ENCODE data around the gene SKOR1.
A peak's percentile ranks its signal among the peaks of the same experiment; 100 is the strongest.

Gene SKOR1

DNA sequence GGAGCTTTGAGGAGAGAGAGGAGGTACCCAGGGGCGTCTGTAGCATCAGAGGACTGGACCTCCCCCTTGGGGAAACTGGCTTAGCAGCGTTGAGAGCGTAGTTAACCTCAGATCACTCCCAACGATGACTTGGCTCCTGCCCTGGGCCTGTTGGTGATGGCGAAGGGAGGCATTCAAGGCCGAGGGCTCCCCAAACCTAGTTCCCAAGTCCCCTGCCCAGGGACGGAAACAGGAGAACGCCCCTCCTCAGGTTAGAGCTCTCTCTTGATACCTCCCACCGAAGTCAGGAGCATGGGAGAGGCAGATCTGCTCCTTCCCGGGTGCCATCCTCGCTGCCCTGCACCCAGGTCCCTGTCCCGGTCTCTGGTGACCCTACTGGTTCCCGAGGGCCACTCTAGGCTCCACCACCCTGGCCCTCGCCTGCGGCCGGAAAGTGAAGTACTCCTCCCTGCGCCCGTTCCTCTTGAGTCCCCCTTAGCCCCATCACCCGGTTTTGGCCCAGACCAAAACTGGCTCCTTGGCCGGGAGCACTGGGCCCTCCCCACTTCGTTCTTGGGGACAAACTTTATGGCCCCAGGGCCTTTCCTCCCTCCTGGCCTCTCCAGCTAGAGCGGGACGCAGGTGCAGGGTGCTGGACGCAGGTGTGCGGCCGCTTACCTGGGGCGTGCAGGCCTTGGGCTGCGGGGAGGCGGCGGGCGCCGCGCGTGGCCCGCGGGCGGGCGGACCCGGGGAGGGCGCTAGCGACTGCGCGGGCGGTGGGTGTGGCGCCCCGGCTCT is 2.6 kb upstream of the SKOR1 start:
- no peak overlapping the region for H2AFZ ChIP-seq (ENCODE audit: low read length)
- no peaks in the 10 kb centered on the region for H3F3A ChIP-seq (ENCODE audit: insufficient read depth, low read length)
- H3K9me2 ChIP-seq (ENCODE audit: low read depth, low read length), result no peaks in the 10 kb centered on the region
- H3K27ac ChIP-seq (ENCODE audit: low read depth, low read length, poor library complexity, severe bottlenecking), result no peak overlapping the region
- no peaks in the 10 kb centered on the region for H3K9me3 ChIP-seq (ENCODE audit: low read length)
- TF ChIP-seq, protein P1, sequence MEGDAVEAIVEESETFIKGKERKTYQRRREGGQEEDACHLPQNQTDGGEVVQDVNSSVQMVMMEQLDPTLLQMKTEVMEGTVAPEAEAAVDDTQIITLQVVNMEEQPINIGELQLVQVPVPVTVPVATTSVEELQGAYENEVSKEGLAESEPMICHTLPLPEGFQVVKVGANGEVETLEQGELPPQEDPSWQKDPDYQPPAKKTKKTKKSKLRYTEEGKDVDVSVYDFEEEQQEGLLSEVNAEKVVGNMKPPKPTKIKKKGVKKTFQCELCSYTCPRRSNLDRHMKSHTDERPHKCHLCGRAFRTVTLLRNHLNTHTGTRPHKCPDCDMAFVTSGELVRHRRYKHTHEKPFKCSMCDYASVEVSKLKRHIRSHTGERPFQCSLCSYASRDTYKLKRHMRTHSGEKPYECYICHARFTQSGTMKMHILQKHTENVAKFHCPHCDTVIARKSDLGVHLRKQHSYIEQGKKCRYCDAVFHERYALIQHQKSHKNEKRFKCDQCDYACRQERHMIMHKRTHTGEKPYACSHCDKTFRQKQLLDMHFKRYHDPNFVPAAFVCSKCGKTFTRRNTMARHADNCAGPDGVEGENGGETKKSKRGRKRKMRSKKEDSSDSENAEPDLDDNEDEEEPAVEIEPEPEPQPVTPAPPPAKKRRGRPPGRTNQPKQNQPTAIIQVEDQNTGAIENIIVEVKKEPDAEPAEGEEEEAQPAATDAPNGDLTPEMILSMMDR (IDR thresholded peaks at IDR 0.05; ENCODE audit: low read length), result no peak
- TF ChIP-seq EZH2 (IDR thresholded peaks at IDR 0.05; ENCODE audit: borderline replicate concordance, low read length), result no peak
- H4K20me1 ChIP-seq (ENCODE audit: insufficient read depth, low read length), result no peaks in the 10 kb centered on the region
- no peaks in the 10 kb centered on the region for H3K27me3 ChIP-seq (ENCODE audit: insufficient read depth, low read length)
- H3K4me1 ChIP-seq (ENCODE audit: insufficient read depth, low read length, severe bottlenecking), result peaks cover 22% of the 10 kb centered on the region
- H3K36me3 ChIP-seq (ENCODE audit: insufficient read depth, low read length), result peaks cover 19% of the 10 kb centered on the region
- H3K4me3 ChIP-seq (ENCODE audit: low read depth, low read length, poor library complexity, severe bottlenecking), result peak overlapping the region; percentile 79
- H3K4me2 ChIP-seq (ENCODE audit: low read length), result peak overlapping the region; percentile 88
- H3K79me2 ChIP-seq (ENCODE audit: insufficient read depth, low read length), result 0 out of 2 replicates have a peak, but pooled peaks cover 3% of the 10 kb centered on the region
- peak overlapping the region; percentile 80; the same call in 1 of the 2 replicates for H3K9ac ChIP-seq (ENCODE audit: low read length)

DNA sequence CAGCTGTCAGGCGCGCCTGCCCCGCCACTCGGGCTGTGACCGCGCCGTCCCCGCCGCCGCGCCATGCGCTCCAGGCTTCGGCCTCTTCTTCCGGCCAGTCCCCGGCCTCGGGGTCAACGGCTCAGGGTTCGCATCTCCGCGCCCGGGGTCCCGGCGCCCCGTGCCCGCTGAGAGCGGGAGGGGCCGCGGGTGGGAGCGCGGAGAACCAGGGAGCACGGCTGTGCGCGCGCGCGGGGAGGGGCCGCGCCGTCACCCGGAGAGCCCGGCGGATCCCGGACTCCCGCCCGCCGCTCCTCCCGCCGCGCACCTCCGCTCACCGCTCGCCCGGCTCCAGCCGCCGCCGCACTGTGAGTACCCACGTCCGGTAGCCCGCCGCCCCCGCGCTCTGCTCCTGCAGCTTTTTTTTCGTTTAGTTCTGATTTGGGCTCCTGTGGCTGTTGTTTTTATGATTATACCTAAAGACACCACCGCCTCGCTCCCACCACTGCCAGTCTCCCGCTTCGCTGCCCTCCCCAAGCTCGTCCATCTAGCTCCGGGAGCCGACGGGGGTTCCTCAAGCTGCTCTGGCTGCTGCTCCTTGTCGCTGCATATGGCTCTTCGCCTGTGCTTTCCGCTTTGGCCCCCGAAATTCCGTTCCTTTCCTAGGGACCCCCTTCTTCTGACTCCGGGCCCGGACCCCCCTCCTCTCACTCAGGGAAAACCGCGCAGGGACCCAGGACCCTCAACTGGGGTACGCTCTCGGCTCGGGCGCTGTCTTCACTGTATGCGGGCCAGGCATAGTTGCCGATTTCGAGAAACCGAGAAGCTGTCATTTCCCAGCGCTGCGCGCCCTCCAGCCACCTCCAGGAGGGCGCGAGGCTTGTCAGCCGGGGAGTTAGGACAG is 1.8 kb upstream of the SKOR1 start:
- no peak for TF ChIP-seq EZH2 (IDR thresholded peaks at IDR 0.05; ENCODE audit: borderline replicate concordance, low read length)
- TF ChIP-seq, protein P1 (IDR thresholded peaks at IDR 0.05; ENCODE audit: low read length), result peak; percentile 24; the same call in 1 of the 2 replicates
- Histone ChIP-seq H3K27ac (ENCODE audit: low read depth, low read length, poor library complexity, severe bottlenecking) (peak overlapping the region; percentile 72), H3K9me3 (ENCODE audit: low read length) (no peaks in the 10 kb centered on the region), H3K4me3 (ENCODE audit: low read depth, low read length, poor library complexity, severe bottlenecking) (peak overlapping the region; percentile 79), H3K79me2 (ENCODE audit: insufficient read depth, low read length) (0 out of 2 replicates have a peak, but pooled peaks cover 3% of the 10 kb centered on the region), H3K4me1 (ENCODE audit: insufficient read depth, low read length, severe bottlenecking) (peaks cover 22% of the 10 kb centered on the region), H3K27me3 (ENCODE audit: insufficient read depth, low read length) (no peaks in the 10 kb centered on the region), H3K9ac (ENCODE audit: low read length) (peak overlapping the region; percentile 80), H4K20me1 (ENCODE audit: insufficient read depth, low read length) (no peaks in the 10 kb centered on the region), H3K4me2 (ENCODE audit: low read length) (peak overlapping the region; percentile 88), H2AFZ (ENCODE audit: low read length) (no peak overlapping the region), H3K36me3 (ENCODE audit: insufficient read depth, low read length) (peaks cover 28% of the 10 kb centered on the region), H3F3A (ENCODE audit: insufficient read depth, low read length) (no peaks in the 10 kb centered on the region), H3K9me2 (ENCODE audit: low read depth, low read length) (no peaks in the 10 kb centered on the region)

DNA sequence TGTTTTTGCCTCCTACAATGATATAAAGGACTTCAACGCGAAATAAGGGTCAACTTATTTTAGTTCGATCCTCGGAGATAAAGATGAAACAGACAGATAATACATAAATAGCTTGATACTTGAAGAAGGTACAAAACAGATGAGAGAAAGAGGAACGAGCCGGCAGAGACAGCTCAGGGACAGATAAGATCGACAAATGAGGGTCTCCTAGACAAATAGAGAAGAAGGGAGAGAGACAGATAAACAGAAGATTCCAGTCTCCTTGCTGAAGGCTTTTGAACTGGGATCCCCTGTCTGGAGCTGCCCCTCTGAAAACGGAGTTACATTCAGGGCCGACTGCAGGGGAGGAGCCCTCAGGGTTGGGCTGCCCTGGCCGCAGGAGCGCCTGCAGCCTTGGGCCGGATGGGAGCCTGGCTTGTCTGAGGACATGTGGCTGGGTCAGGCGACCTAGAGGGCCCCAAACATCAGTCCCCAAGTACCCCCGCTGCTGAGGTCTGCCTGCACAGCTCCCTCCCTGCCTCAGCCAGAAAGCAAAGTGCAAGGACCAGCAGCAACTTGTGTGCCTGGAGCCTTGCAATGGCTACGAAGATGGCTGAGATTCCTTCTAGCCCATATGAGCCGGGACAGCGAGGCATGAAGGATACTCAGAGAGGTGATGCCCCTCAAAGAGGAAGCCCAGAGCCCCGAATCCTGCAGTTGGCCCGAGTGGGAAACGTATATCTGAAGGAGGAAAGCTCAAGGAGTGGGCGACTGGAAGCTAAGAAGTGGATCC is 926 bp upstream of the SKOR1 start:
- Histone ChIP-seq H4K20me1 (ENCODE audit: insufficient read depth, low read length) (no peaks in the 10 kb centered on the region), H3K4me3 (ENCODE audit: low read depth, low read length, poor library complexity, severe bottlenecking) (peak overlapping the region; percentile 79)
- TF ChIP-seq, protein P1 (IDR thresholded peaks at IDR 0.05; ENCODE audit: low read length), result 0 out of 2 replicates have a peak, but pooled peaks have one; percentile 0
- no peak for TF ChIP-seq EZH2 (IDR thresholded peaks at IDR 0.05; ENCODE audit: borderline replicate concordance, low read length)

More for the DNA sequence above, 926 bp upstream of the SKOR1 start:
- no peaks in the 10 kb centered on the region for H3K9me2 ChIP-seq (ENCODE audit: low read depth, low read length)
- H3K9me3 ChIP-seq (ENCODE audit: low read length), result no peaks in the 10 kb centered on the region
- H3K27ac ChIP-seq (ENCODE audit: low read depth, low read length, poor library complexity, severe bottlenecking), result peak overlapping the region; percentile 72
- peaks cover 36% of the 10 kb centered on the region for H3K36me3 ChIP-seq (ENCODE audit: insufficient read depth, low read length)
- H3K79me2 ChIP-seq (ENCODE audit: insufficient read depth, low read length), result 0 out of 2 replicates have a peak, but pooled peaks cover 3% of the 10 kb centered on the region
- H3K9ac ChIP-seq (ENCODE audit: low read length), result peak overlapping the region; percentile 80
- H3K4me1 ChIP-seq (ENCODE audit: insufficient read depth, low read length, severe bottlenecking), result peaks cover 22% of the 10 kb centered on the region
- peak overlapping the region; percentile 88 for H3K4me2 ChIP-seq (ENCODE audit: low read length)
- H3F3A ChIP-seq (ENCODE audit: insufficient read depth, low read length), result no peaks in the 10 kb centered on the region
- H2AFZ ChIP-seq (ENCODE audit: low read length), result no peak overlapping the region
- no peaks in the 10 kb centered on the region for H3K27me3 ChIP-seq (ENCODE audit: insufficient read depth, low read length)

Data from OCI-LY1 (cell line).